ENCODE results near the gene DCUN1D2.
"Not testable (repeated sequence)": the region's sequence is repeated elsewhere in the genome, so short reads cannot be mapped to it uniquely, and the experiment has no call there.

Gene DCUN1D2

DNA sequence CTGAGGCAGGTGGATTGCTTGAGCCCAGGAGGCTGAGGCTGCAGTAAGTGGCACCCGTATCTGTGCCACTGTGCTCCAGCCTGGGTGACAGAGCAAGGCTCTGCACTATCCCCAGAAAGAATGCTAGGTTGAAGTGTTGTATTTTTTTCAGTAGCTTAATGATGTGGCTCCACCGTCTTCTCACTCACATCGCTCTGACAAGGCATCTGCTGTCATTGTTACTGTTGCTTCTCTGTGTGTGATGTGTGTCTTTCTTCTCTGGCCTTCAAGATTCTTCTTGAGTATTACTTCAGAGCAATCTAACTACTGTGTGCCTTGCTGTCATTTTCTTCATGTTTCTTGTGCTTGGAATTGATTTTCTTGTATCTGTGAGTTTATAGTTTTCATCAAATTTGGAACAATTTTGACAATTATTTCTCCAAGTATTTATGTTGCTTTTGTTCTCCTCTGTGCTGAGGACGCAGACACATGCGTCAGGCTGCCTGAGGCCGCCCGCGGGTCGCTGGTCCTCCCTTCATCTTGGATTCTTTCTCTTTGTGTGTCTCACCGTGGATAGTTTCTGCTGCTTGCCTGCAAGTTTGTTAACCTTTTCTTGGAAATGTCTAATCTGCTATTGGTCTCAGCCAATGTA is 48.0 kb downstream of the DCUN1D2 start:
- DNase-seq, result no peak

DNA sequence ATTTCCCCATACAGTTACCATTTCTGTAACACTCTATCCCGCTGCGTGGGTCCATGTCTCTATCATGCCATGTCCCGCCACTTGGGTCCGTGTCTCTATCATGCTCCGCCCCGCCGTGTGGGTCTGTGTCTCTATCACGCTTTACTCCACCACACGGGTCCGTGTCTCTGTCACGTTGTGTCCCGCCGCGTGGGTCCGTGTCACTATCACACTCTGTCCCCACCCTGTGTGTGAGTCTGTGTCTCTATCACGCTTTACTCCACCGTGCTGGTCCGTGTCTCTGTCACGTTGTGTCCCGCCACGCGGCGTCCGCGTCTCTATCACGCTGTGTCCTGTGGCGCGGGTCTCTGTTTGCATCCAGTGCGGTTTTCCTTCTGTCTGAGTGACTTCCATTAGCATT is 48.9 kb downstream of the DCUN1D2 start:
- no peak for DNase-seq

DNA sequence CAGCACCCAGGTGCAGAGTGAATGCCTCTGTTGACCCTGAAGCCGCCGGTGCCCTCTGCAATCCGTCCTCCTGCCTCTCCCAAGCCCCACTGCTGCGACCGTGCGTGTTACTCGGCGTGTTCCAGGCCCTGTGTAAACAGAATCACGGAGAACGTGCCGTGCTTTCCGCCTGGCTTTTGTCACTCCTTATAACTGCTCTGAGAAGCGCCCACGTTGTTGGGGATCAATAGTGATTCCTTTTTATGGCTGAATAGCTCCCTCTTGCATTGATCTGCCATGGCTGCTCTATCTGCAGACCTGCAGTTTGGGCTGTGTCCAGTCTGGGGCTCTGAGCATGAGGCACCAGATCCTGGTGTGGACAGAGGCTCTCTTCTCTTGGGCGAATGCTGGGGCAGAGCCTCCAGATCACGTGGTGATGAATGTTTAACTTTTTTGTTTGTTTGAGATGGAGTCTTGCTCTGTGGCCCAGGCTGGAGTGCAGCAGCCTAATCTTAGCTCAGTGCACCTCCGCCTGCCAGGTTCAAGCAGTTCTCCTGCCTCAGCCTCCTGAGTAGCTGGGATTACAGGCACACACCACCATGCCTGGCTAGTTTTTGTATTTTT is 53.0 kb downstream of the DCUN1D2 start:
- no peak for DNase-seq

DNA sequence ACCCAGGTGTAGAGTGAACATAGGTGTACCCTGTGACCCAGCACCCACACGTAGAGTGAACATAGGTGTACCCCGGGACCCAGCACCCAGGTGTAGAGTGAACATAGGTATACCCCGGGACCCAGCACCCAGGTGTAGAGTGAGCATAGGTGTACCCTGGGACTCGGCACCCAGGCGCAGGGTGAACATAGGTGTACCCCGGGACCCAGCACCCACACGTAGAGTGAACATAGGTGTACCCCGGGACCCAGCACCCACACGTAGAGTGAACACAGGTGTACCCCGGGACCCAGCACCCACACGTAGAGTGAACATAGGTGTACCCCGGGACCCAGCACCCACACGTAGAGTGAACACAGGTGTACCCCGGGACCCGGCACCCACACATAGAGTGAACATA is 53.6 kb downstream of the DCUN1D2 start:
- DNase-seq, result not testable (repeated sequence)

DNA sequence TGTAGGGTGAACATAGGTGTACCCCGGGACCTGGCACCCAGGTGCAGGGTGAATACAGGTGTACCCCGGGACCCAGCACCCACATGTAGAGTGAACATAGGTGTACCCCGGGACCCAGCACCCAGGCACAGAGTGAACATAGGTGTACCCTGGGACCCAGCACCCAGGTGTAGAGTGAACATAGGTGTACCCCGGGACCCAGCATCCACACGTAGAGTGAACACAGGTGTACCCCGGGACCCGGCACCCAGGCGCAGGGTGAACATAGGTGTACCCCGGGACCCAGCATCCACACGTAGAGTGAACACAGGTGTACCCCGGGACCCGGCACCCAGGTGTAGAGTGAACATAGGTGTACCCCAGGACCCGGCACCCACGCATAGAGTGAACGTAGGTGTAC is 54.6 kb downstream of the DCUN1D2 start:
- not testable (repeated sequence) for DNase-seq

DNA sequence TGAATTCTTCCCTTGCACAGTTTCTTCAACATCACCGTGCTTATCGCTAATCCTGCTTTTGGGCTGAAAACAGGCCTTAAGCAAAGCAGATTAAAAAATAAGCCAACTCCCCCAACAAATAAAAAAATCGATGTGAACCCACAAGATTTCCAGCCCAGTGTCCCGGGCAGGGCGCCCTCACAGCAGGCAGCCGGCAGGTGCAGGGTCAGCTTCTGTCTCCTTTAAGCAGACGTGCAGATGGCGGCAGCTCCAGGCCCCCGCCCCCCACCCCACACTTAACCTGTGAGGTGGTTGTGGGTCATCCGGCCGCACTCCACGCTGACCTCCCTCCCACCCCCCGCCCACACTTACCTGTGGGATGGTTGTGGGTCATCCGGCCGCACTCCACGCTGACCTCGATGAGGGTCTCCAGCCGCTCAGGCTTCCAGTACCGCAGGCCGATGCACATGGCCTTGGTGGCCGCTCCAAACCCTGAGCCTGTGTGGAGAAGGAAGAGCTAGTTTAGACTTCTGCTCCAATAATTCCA is 57.1 kb downstream of the DCUN1D2 start:
- DNase-seq, result no peak

DNA sequence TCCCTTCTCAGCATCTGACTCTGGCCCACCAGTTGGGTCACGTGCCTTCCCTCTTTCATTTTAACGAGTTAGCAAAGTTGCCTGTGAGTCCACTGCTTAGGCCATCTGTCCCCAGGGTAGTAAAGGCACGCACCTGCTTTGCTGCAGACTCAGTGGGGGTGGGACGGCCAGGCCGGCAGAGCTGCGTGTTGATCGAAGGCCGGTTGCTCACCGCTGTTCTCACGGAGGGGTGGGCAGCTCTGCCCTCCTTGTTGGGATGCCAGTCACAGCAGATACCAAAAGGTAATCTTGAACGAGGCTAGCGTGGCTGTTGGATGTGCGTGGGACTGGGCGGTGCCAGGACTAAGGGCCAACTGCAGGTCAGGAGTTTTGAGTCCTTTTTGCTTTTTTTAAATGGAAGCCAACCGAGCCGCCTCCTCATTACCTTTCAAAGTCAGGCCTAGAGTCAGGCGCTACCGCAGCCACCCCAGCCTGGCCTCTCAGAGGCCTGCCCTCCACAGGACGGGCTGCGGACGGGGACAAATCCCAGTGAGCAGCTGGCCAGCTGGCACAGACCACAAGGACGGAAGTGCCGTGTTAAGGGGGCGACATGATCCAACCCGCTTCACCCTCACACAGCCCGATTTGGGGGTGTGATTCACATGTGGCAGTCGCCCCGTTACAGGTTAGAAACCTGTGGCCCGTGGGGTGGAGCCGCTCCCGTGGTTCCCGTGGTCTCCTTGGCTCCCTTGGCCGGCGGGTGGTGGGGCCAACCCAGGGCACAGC is 57.8 kb downstream of the DCUN1D2 start:
- DNase-seq, result no peak

DNA sequence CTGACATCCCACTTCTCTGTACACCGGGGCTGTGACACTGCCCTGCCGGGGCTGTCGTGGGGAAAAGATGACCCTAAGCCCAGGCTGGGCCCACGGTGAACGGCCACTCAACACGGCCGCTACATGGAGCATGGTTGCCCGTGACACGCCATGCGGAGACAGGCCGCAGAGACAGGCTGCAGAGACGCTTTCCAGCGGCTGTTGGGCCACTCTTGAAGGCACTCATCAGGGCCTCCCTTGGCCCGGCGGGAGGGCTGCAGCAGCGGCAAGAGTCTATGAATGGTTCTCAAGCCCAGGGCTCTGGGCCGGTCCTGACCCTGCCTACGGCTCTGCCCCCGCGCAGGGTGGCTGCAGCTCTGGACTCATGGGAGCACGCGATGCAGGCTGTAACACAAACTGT is 59.3 kb downstream of the DCUN1D2 start:
- DNase-seq, result no peak

DNA sequence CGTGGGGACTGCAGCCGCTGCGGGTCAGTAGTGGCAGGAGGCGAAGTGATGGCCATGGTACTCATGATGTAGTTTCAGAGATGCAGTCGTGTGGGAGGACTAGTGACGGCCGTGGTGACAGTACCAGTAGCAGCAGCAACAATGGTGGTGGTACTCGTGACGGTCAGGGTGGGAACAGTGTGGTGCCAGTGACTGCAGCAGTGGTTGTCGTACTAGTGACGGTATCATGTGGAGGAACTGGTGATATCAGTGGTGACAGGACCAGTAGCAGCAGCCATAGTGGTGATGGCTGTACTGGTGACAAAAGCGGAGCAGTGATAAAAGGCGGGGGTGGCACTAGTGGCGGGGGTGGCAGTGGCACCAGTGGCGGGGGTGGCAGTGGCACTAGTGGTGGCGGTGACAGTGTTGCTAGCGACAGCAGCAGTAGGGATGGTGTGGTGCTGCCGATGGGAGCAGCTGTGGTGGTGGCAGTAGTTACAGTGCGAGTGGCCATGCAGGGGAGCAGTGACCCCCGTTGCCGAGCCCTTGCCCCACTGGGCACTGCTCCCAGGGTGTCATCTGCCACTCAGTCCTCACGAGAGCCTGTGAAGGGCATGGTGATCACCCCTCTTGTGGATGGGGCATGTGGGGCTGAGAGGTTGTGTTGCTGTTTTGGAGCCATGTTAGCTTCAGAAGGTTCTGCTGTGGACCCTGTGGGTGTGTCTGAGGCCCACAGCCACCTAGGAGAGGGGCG is 60.0 kb downstream of the DCUN1D2 start:
- DNase-seq, result no peak

DNA sequence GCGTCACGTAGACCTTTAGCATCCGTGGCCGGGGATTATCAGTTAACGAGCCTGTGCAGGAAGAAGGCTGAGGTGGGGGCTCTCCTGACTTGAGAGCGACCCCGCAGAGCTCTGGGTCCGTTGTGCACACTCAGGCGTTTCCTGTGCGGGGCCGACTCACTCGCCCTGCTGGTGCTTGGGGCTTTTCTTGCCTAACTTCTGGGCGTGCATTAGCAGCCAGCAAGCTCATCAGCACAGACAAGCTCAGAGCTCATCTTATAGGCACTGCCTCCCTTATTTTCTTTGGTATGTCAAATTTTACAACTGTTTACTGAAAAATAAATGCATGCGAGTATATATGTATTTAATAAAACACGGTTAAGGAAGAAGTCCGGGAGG is 60.9 kb downstream of the DCUN1D2 start:
- no peak for DNase-seq

DNA sequence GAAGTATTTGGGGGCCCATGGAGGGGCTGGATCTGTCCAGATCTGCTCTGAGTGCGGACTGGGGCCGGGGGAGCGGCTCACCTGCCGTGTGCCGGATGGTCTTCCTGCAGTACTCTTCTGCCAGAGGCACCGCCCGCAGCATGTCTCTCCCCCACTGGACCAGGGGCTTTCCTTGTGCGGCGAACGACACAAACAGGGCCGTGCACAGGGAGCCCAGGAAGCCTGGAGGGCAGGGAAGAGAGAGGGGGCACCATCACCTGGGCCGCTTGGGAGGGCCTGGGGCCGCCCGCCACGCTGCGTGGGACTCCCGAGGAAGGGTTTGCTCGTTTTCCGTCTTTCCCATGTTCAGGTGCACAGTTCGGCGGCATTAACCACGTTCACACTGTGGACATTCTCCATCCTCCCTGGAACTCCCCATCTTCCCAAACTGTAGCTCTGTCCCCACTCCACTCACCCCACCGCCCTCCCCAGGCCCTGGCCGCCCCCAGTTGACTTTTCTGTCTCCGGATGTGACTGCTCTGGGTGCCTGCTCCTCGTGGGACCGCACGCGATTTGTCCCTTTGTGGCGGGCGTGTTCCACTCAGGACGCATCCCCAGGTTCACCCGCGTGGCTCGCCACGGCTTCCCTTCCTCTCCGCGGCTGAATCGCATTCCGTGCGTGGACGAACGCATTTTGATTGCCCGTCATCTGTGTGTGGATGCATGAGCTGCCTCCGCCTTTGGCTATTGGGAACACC is 61.5 kb downstream of the DCUN1D2 start:
- DNase-seq, result no peak

DNA sequence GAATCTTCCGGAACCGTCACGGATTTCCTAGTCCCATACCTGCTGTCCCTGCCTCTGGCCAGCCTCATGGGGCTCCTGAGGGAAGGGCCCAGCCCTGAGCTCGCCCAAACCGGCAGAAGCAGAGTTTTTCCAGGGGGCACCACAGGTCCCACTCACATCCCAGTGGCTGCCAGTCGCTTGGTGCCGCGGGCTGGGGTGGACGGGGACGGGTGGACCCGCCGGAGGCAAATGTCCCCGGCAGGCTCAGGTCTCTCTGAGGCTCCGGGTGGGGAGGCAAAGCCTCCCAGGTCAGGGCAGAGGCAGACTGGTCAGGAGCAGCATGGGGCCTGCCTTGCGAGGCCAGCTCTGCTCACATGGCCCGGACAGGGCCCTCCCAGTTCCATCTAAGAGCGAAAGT is 62.0 kb downstream of the DCUN1D2 start:
- no peak for DNase-seq

DNA sequence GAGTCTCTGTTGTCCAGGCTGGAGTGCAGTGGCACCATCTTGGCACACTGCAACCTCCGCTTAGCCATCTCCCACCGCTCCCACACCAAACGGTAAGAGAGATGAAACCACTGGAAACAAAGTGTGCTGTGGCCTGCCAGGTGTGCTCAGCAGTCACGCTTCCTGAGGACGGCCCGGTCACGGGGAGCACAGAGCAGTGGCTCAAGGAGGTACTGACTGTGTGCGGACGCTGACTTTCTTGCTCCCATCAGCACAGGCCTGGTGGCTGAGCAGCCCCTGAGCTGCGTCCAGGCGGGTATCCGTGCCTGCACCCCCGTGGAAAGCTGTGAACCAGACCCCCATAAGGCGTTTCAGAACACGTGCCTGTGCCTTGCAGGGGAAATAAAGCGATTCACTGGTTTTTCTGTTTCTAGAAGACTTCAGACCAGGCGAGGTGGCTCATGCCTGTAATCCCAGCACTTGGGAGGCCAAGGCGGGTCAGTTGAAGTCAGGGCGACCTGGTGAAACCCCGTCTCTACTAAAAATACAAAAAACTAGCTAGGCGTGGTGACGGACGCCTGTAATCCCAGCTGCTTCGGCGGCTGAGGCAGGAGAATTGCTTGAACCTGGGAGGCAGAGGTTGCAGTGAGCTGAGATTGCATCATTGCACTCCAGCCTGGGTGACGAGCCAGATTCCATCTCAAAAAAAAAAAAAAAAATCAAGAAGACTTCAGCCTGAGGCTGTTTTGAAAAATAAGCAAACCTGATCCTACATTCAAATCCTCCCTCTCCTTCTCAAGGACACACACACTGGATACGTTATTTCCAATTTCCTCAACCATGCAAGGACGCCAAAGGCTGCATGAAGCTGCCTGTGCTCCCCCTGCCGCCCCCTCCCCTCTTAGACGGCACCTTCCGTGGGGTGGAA is 62.7 kb downstream of the DCUN1D2 start:
- no peak for DNase-seq

DNA sequence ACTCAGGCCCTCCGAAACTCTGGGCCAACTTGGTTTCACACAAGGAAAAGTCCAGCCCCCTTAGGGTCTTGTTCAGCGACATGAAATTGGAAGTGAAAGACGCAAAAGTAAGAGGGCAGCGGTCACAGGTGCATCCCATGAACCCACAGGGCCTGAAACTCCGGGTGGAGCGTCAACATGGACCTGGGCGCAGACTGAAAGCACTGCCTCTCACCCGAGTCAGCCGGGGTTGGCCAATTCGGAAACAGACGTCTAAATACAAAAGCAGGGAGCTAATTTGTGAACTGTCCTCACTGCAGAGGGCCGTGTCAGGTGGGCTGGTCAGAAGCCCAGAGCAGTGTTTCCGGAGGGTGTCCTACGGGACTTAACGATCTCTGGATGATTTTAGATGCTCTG is 63.9 kb downstream of the DCUN1D2 start:
- DNase-seq, result no peak

DNA sequence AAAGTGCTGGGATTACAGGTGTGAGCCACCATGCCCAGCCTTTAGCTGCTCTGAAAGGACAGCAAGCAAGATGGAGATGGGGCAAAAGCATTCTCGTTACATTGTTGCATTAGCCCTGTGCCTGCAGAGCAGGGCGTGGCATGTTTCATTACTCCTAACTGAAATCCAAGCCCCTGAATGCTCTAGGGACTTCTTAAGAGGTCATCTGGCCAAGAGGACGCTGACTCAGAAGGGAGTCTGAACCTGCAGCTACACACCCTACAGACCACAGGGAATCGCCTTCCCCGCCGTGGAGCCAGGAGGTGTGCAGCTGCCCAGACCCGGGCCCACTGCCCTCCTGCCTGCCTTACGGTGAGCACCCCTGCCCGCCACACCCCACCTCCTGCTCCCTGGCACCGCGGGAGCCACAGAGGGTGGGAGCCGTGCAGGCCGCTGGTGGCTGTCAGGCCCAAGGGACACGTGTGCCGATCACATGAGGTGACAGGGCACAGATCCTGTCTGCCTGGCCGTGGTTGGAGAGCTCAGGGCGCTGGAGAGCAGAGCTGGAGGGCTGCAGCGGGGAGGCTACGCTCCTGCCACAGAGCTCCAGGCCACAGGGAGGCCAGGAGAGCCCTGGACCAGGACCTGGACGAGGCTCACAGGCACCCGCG is 64.4 kb downstream of the DCUN1D2 start:
- no peak for DNase-seq

DNA sequence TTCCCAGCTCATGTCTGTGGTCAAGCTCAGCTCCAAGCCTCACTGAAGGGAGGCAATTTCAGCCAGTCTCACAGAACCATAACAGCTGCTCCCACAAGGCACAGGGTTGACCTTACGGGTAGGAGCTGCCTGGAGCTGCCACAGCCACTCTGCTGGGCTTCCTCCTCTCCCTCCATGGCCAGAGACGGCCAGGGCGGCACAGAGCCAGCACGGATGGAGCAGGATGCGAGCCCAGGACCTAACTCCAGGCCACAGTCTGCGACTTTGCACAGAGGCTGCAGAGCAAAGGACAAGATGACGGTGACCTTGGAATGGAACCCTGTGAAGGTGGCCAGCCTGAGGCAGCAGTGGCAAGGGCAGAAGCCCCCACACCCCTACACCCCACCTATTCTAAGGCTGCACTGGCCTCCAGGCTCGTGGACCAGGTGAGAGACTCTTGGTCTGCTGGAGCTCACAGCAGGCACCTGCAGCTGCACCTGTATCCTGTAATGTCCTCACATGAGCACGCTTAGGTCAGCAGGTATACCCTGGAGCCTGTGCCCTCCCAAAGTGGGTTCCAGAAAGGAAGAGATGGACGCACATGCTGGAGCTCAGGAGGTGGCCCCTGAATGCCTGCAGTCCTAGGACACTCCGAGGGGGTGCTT is 66.9 kb downstream of the DCUN1D2 start:
- no peak for DNase-seq

DNA sequence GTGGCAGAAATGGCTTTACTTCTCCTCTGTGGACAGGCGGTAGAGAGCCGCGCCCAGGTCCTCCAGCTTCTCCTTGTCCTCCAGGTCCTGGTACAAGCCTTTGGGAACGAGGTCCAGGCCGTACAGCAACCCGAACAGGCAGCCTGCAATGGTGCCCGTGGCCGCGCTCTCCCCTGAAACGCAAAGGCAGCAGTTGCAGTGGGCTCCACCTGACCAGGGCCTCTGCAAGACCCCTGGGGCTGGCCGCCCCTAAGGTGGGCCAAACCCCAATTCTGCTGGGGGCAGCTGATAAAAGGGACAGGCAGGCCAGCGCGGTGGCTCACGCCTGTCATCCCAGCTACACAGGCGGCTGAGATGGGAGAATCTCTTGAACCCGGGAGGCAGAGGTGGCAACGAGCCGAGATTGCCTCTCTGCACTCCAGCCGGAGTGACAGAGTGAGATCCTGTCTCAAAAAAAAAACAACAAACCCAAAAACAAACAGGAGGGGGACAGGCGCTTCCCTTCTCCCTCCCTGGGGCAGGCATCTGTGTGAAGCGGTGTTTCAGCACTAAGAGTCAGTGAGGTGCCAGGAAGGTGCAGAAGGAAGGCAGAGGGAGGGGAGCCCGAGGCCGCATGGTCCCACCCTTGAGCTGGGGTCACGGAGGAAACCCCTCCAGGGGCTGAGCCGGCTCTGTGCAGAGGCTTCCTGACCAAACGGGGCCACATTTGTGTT is 67.5 kb downstream of the DCUN1D2 start:
- DNase-seq, result no peak

DNA sequence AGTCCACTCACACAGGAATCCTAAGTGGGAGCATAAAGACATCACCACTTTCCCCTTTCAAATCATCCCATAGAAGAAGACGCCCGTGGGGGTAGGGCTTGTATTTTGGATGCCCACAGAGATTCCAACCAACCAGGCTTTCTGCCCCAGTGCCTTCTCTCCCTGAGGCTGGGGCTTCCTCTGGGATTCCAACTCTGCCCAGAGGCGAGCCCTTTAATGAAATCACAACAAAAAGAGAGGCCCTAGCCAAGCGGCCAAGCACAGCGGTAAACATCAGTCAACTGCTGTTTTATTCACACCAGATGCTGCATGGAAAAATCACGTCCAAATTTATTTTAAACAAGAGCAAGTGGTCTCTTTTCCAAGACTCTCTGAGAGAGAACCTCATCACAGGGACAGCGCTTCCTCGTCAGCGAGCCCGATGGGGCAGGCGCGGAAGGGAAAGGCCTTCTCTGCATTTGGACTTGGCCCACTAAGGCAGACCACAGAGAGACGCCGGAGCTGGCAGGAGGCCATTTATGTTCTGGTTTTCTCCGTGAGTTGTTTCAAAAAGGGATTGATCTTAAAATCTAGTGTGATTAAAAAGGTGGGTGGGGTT is 68.7 kb downstream of the DCUN1D2 start:
- no peak for DNase-seq

DNA sequence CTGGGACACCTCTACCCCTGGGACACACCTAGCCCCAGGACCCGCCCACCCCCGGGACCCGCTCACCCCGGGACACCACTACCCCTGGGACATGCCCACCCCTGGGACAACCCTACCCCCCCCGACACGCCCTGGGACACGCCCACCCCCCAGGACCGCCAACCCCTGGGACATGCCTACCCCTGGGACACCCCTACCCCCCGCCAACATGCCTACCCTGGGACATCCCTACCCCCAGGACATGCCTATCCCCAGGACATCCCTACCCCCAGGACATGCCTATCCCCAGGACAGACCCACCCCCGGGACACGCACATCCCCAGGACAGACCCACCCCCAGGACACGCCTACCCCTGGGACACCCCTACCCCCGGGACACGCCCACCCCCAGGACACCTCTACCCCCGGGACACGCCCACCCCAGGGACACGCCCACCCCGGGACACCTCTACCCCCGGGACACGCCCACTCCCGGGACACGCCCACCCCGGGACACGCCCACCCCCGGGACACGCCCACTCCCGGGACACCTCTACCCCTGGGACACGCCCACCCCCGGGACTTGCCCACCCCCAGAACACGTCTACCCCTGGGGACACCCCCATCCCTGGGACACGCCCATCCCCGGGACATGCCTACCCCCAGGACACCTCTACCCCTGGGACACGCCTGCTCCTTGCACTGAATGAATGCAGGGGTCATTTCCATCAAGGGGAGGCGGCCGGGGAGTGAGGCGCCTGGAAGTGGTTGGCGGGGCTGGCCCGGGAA is 69.5 kb downstream of the DCUN1D2 start:
- no peak for DNase-seq

Data from OCI-M1 (cell line).